NB4 (cell line): Measurements from ENCODE around the gene CEP135.

Experiments used
- CTCF ChIP-seq: IDR thresholded peaks from one replicate; pipeline ENCODE4 v1.5.1; 2012; ENCODE audit warnings: low read depth, low read length
- POLR2A ChIP-seq: IDR thresholded peaks from 2 replicates; pipeline ENCODE4 v1.6.1; 2011; ENCODE audit warnings: mild to moderate bottlenecking; ENCODE audit not compliant: insufficient read length; ENCODE audit errors: extremely low read depth

- no peak for TF ChIP-seq CTCF
- TF ChIP-seq POLR2A, result no peak
Measured at GRCh38 chr4:56051710-56052075, 102.9 kb downstream of the CEP135 start.
